ENCODE results near the gene PDE6B. TPM values are rescaled to one million over a fixed set of nuclear protein-coding genes. Genes with fewer than 3 reads are reported as not detected.

The PDE6B gene
- total and polyA plus RNA-seq, 2 experiments from 2014 or later: 3.4 to 5.0 TPM

- TF ChIP-seq CTCF (conservative IDR thresholded peaks at IDR 0.05; ENCODE audit: low read depth in 2 of 2) (no peak), ETS1 (IDR thresholded peaks at IDR 0.05) (no peak), POLR2AphosphoS5 (IDR thresholded peaks at IDR 0.05; ENCODE audit: low read depth) (no peak), JUNB (IDR thresholded peaks at IDR 0.05; ENCODE audit: unreplicated experiment) (no peak), NANOG (IDR thresholded peaks at IDR 0.05; ENCODE audit: borderline replicate concordance) (no peak)
These were observed 7.4 kb upstream of the PDE6B start (continued) for GRCh38 chr4:617644-618641.

GRCh38 chr4:620201-620600 lies 5.2 kb upstream of the PDE6B start:
- Mint-ChIP-seq H3K4me3 (no peak overlapping the region; the same call in 2 of the 3 replicates), H3K27me3 (ENCODE audit: insufficient read depth, low read depth, poor library complexity) (peaks cover 5% of the 10 kb centered on the region), H3K36me3 (ENCODE audit: low read depth) (no peaks in the 10 kb centered on the region), H3K27ac (no peak overlapping the region), H3K9me3 (no peaks in the 10 kb centered on the region), H3K4me1 (peaks cover 6% of the 10 kb centered on the region)
- no peaks in the 10 kb centered on the region for H3K9me2 ChIP-seq (ENCODE audit: insufficient read depth)
- H3K79me2 ChIP-seq (replicated peaks; ENCODE audit: insufficient read depth): no peaks in the 10 kb centered on the region
- H3K4me3 ChIP-seq: no peak overlapping the region
- H3K27ac ChIP-seq (ENCODE audit: low read depth): no peak overlapping the region
- no peaks in the 10 kb centered on the region; the same call in 1 of the 2 replicates for H3K4me1 ChIP-seq (ENCODE audit: insufficient read depth)
- H4K20me1 ChIP-seq (replicated peaks; ENCODE audit: insufficient read depth): no peaks in the 10 kb centered on the region
- no peaks in the 10 kb centered on the region for H3F3A ChIP-seq (replicated peaks; ENCODE audit: low read depth)
- H3K36me3 ChIP-seq (ENCODE audit: insufficient read depth): no peaks in the 10 kb centered on the region
- H3K4me2 ChIP-seq: no peak overlapping the region
- H2AFZ ChIP-seq: no peak overlapping the region
- no peak for DNase-seq (ENCODE audit: low spot score)
- ATAC-seq: no peak
- no peaks in the 10 kb centered on the region for H3K27me3 ChIP-seq (ENCODE audit: insufficient read depth)
- TF ChIP-seq NANOG (IDR thresholded peaks at IDR 0.05; ENCODE audit: borderline replicate concordance) (no peak), ZNF331 (CRISPR knock-in tag; IDR thresholded peaks at IDR 0.05; ENCODE audit: low read depth) (no peak), STAT1 (IDR thresholded peaks at IDR 0.05; ENCODE audit: unreplicated experiment) (no peak), CREB1 (CRISPR knock-in tag; IDR thresholded peaks at IDR 0.05; ENCODE audit: low read depth) (no peak), REST (IDR thresholded peaks at IDR 0.05; ENCODE audit: unreplicated experiment) (no peak), CTCF (conservative IDR thresholded peaks at IDR 0.05; ENCODE audit: low read depth in 2 of 2) (no peak)

Measured in GM23338 (cell line).